ENCODE data around the gene ATRIP.
"Not testable (repeated sequence)": the region's sequence is repeated elsewhere in the genome, so short reads cannot be mapped to it uniquely, and the experiment has no call there.

ATRIP gene

GRCh38 chr3:48445277-48445882 lies 1.2 kb upstream of the ATRIP start:
- peaks cover 7% of the 10 kb centered on the region; the same call in 1 of the 2 replicates for H3K4me1 ChIP-seq (ENCODE audit: control insufficient read depth, insufficient read depth, low read length)
- H3K9ac ChIP-seq (ENCODE audit: low read depth, low read length), result no peak overlapping the region
- no peaks in the 10 kb centered on the region for H3K9me3 ChIP-seq (ENCODE audit: control insufficient read depth, insufficient read depth, low read length)
- H3K27ac ChIP-seq (ENCODE audit: low read depth, low read length), result no peak overlapping the region
- no peaks in the 10 kb centered on the region for H3K27me3 ChIP-seq (ENCODE audit: control insufficient read depth, insufficient read depth, low read length)
- H3K4me3 ChIP-seq (ENCODE audit: low read depth, low read length), result peak overlapping the region; percentile 79
- peaks cover 40% of the 10 kb centered on the region for H3K36me3 ChIP-seq (ENCODE audit: control insufficient read depth, insufficient read depth, low read length)

- Histone ChIP-seq H3K27me3 (ENCODE audit: control insufficient read depth, insufficient read depth, low read length) (no peaks in the 10 kb centered on the region), H3K9ac (ENCODE audit: low read depth, low read length) (peak overlapping the region; percentile 70), H3K4me3 (ENCODE audit: low read depth, low read length) (peak overlapping the region; percentile 79), H3K4me1 (ENCODE audit: control insufficient read depth, insufficient read depth, low read length) (peaks cover 7% of the 10 kb centered on the region; the same call in 1 of the 2 replicates), H3K36me3 (ENCODE audit: control insufficient read depth, insufficient read depth, low read length) (peaks cover 43% of the 10 kb centered on the region), H3K27ac (ENCODE audit: low read depth, low read length) (peak overlapping the region; percentile 90), H3K9me3 (ENCODE audit: control insufficient read depth, insufficient read depth, low read length) (no peaks in the 10 kb centered on the region)
Observed at GRCh38 chr3:48446043-48446424, 503 bp upstream of the ATRIP start.

GRCh38 chr3:48451270-48451669 lies 4.7 kb downstream of the ATRIP start:
- no peaks in the 10 kb centered on the region for H3K9me3 ChIP-seq (ENCODE audit: control insufficient read depth, insufficient read depth, low read length)
- H3K9ac ChIP-seq (ENCODE audit: low read depth, low read length), result no peak overlapping the region
- H3K4me1 ChIP-seq (ENCODE audit: control insufficient read depth, insufficient read depth, low read length), result peaks cover 7% of the 10 kb centered on the region; the same call in 1 of the 2 replicates
- H3K27ac ChIP-seq (ENCODE audit: low read depth, low read length), result no peak overlapping the region
- H3K27me3 ChIP-seq (ENCODE audit: control insufficient read depth, insufficient read depth, low read length), result no peaks in the 10 kb centered on the region
- H3K36me3 ChIP-seq (ENCODE audit: control insufficient read depth, insufficient read depth, low read length), result peaks cover 57% of the 10 kb centered on the region
- no peak overlapping the region for H3K4me3 ChIP-seq (ENCODE audit: low read depth, low read length)

GRCh38 chr3:48456456-48456855 lies 9.9 kb downstream of the ATRIP start:
- Histone ChIP-seq H3K9me3 (ENCODE audit: control insufficient read depth, insufficient read depth, low read length) (no peaks in the 10 kb centered on the region), H3K27me3 (ENCODE audit: control insufficient read depth, insufficient read depth, low read length) (no peaks in the 10 kb centered on the region), H3K4me1 (ENCODE audit: control insufficient read depth, insufficient read depth, low read length) (no peaks in the 10 kb centered on the region), H3K36me3 (ENCODE audit: control insufficient read depth, insufficient read depth, low read length) (peaks cover 89% of the 10 kb centered on the region), H3K9ac (ENCODE audit: low read depth, low read length) (no peak overlapping the region), H3K4me3 (ENCODE audit: low read depth, low read length) (no peak overlapping the region), H3K27ac (ENCODE audit: low read depth, low read length) (no peak overlapping the region)

DNA sequence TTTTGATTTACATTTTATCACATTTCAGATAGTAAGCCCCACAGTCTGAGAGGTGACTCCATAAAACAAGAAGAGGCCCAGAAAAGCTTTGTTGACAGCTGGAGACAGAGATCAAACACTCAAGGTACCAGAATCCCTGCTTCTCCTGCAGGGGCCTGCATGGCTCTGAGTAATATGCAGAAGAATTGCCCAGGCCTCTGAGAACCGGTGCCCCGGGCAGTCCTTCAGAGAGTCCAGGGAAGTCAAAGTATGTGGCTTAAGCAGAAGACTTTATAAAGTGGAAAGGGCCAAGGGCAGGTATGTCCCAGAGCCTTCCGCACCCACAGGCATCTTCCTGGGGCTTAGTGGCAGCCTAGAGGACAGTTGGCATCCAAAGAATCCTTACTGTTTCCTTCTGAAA lies 12.8 kb downstream of the ATRIP start:
- no peaks in the 10 kb centered on the region for H3K9me3 ChIP-seq (ENCODE audit: control insufficient read depth, insufficient read depth, low read length)
- H3K27me3 ChIP-seq (ENCODE audit: control insufficient read depth, insufficient read depth, low read length), result no peaks in the 10 kb centered on the region
- H3K9ac ChIP-seq (ENCODE audit: low read depth, low read length), result no peak overlapping the region
- H3K4me1 ChIP-seq (ENCODE audit: control insufficient read depth, insufficient read depth, low read length), result no peaks in the 10 kb centered on the region
- no peak overlapping the region for H3K4me3 ChIP-seq (ENCODE audit: low read depth, low read length)
- H3K36me3 ChIP-seq (ENCODE audit: control insufficient read depth, insufficient read depth, low read length), result peaks cover 61% of the 10 kb centered on the region
- no peak overlapping the region for H3K27ac ChIP-seq (ENCODE audit: low read depth, low read length)

- Histone ChIP-seq H3K36me3 (ENCODE audit: control insufficient read depth, insufficient read depth, low read length) (peaks cover 57% of the 10 kb centered on the region), H3K27ac (ENCODE audit: low read depth, low read length) (no peak overlapping the region), H3K9ac (ENCODE audit: low read depth, low read length) (no peak overlapping the region), H3K27me3 (ENCODE audit: control insufficient read depth, insufficient read depth, low read length) (no peaks in the 10 kb centered on the region), H3K4me3 (ENCODE audit: low read depth, low read length) (no peak overlapping the region), H3K4me1 (ENCODE audit: control insufficient read depth, insufficient read depth, low read length) (no peaks in the 10 kb centered on the region), H3K9me3 (ENCODE audit: control insufficient read depth, insufficient read depth, low read length) (no peaks in the 10 kb centered on the region)
Observed at GRCh38 chr3:48459773-48460516, 13.4 kb downstream of the ATRIP start.

DNA sequence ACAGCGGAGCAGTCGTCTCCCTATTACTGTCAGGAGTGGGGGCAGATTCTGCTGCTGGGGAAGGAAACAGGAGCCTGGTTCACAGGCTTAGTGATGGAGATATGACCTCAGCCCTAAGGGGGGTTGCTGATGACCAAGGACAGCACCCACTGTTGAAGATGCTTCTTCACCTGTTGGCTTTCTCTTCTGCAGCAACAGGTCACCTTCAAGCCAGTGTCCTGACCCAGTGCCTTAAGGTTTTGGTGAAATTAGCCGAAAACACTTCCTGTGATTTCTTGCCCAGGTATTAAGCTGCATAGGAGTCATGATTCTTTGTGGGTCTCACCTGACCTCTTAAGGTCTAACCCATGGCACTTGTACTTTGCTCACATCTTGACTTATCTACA lies 14.0 kb downstream of the ATRIP start:
- no peak overlapping the region for H3K4me3 ChIP-seq (ENCODE audit: low read depth, low read length)
- H3K9ac ChIP-seq (ENCODE audit: low read depth, low read length), result no peak overlapping the region
- no peaks in the 10 kb centered on the region for H3K27me3 ChIP-seq (ENCODE audit: control insufficient read depth, insufficient read depth, low read length)
- peaks cover 51% of the 10 kb centered on the region for H3K36me3 ChIP-seq (ENCODE audit: control insufficient read depth, insufficient read depth, low read length)
- H3K9me3 ChIP-seq (ENCODE audit: control insufficient read depth, insufficient read depth, low read length), result no peaks in the 10 kb centered on the region
- no peak overlapping the region for H3K27ac ChIP-seq (ENCODE audit: low read depth, low read length)
- H3K4me1 ChIP-seq (ENCODE audit: control insufficient read depth, insufficient read depth, low read length), result no peaks in the 10 kb centered on the region

- not testable (repeated sequence) for H3K9ac ChIP-seq (ENCODE audit: low read depth, low read length); H3K27me3 ChIP-seq (ENCODE audit: control insufficient read depth, insufficient read depth, low read length); H3K27ac ChIP-seq (ENCODE audit: low read depth, low read length); H3K4me3 ChIP-seq (ENCODE audit: low read depth, low read length); H3K9me3 ChIP-seq (ENCODE audit: control insufficient read depth, insufficient read depth, low read length)
- Histone ChIP-seq H3K36me3 (ENCODE audit: control insufficient read depth, insufficient read depth, low read length) (peaks cover 44% of the 10 kb centered on the region), H3K4me1 (ENCODE audit: control insufficient read depth, insufficient read depth, low read length) (peaks cover 11% of the 10 kb centered on the region)
Observed at GRCh38 chr3:48461767-48462166, 15.2 kb downstream of the ATRIP start.

GRCh38 chr3:48463703-48464102 lies 17.2 kb downstream of the ATRIP start:
- Histone ChIP-seq H3K9me3 (ENCODE audit: control insufficient read depth, insufficient read depth, low read length) (no peaks in the 10 kb centered on the region), H3K27ac (ENCODE audit: low read depth, low read length) (no peak overlapping the region), H3K4me3 (ENCODE audit: low read depth, low read length) (no peak overlapping the region), H3K9ac (ENCODE audit: low read depth, low read length) (no peak overlapping the region), H3K36me3 (ENCODE audit: control insufficient read depth, insufficient read depth, low read length) (peaks cover 50% of the 10 kb centered on the region), H3K4me1 (ENCODE audit: control insufficient read depth, insufficient read depth, low read length) (peaks cover 11% of the 10 kb centered on the region), H3K27me3 (ENCODE audit: control insufficient read depth, insufficient read depth, low read length) (no peaks in the 10 kb centered on the region)

GRCh38 chr3:48464713-48465221 lies 18.2 kb downstream of the ATRIP start:
- H3K4me1 ChIP-seq (ENCODE audit: control insufficient read depth, insufficient read depth, low read length), result peaks cover 11% of the 10 kb centered on the region
- no peaks in the 10 kb centered on the region for H3K9me3 ChIP-seq (ENCODE audit: control insufficient read depth, insufficient read depth, low read length)
- H3K36me3 ChIP-seq (ENCODE audit: control insufficient read depth, insufficient read depth, low read length), result peaks cover 50% of the 10 kb centered on the region
- peak overlapping the region; percentile 99 for H3K27ac ChIP-seq (ENCODE audit: low read depth, low read length)
- no peaks in the 10 kb centered on the region for H3K27me3 ChIP-seq (ENCODE audit: control insufficient read depth, insufficient read depth, low read length)
- H3K9ac ChIP-seq (ENCODE audit: low read depth, low read length), result no peak overlapping the region
- H3K4me3 ChIP-seq (ENCODE audit: low read depth, low read length), result no peak overlapping the region

- no peaks in the 10 kb centered on the region for H3K9me3 ChIP-seq (ENCODE audit: control insufficient read depth, insufficient read depth, low read length)
- H3K27me3 ChIP-seq (ENCODE audit: control insufficient read depth, insufficient read depth, low read length), result no peaks in the 10 kb centered on the region
- H3K4me1 ChIP-seq (ENCODE audit: control insufficient read depth, insufficient read depth, low read length), result peaks cover 11% of the 10 kb centered on the region
- H3K4me3 ChIP-seq (ENCODE audit: low read depth, low read length), result no peak overlapping the region
- peak overlapping the region; percentile 99 for H3K27ac ChIP-seq (ENCODE audit: low read depth, low read length)
- H3K9ac ChIP-seq (ENCODE audit: low read depth, low read length), result no peak overlapping the region
- peaks cover 49% of the 10 kb centered on the region for H3K36me3 ChIP-seq (ENCODE audit: control insufficient read depth, insufficient read depth, low read length)
Observed at GRCh38 chr3:48465237-48465530, 18.6 kb downstream of the ATRIP start.

Data from HUES48 (cell line).